KMS-11 (cell line): ENCODE results near the gene CIAO2B.
"Not testable (repeated sequence)": the region's sequence is repeated elsewhere in the genome, so short reads cannot be mapped to it uniquely, and the experiment has no call there.

Experiments used
- H2AFZ ChIP-seq: fragments of 200-600 bp; sonication (generic); 2 replicates; pipeline ENCODE4 v1.6.1; 2016; ENCODE audit warnings: antibody characterized with exemption, mixed run types, low read depth
- H3K27ac ChIP-seq: fragments of 200-600 bp; sonication (generic); 2 replicates; pipeline ENCODE4 v1.6.1; 2016; ENCODE audit warnings: mild to moderate bottlenecking, mixed run types
- H3K27me3 ChIP-seq: fragments of 200-600 bp; sonication (generic); 2 replicates; pipeline ENCODE4 v1.6.1; 2017; ENCODE audit warnings: mild to moderate bottlenecking, low read depth, mixed run types, moderate library complexity; ENCODE audit not compliant: insufficient read depth
- H3K36me3 ChIP-seq: fragments of 200-600 bp; sonication (generic); 2 replicates; pipeline ENCODE4 v1.6.1; 2017; ENCODE audit warnings: mild to moderate bottlenecking, mixed run types; ENCODE audit not compliant: insufficient read depth
- H3K4me1 ChIP-seq: fragments of 200-600 bp; sonication (generic); 2 replicates; pipeline ENCODE4 v1.6.1; 2016; ENCODE audit warnings: mild to moderate bottlenecking, low read depth, mixed run types; ENCODE audit not compliant: poor library complexity, severe bottlenecking
- H3K4me2 ChIP-seq: fragments of 200-600 bp; sonication (generic); 2 replicates; pipeline ENCODE4 v1.7.0; 2016; ENCODE audit warnings: mild to moderate bottlenecking, mixed run types
- H3K4me3 ChIP-seq: fragments of 200-600 bp; sonication (generic); IDR thresholded peaks from 2 replicates; pipeline ENCODE4 v1.6.1; 2017; ENCODE audit warnings: low read depth, low read length, mixed read lengths; ENCODE audit not compliant: insufficient read depth
- H3K79me2 ChIP-seq: fragments of 200-600 bp; sonication (generic); 2 replicates; pipeline ENCODE4 v1.6.1; 2016; ENCODE audit warnings: low read depth, mixed run types; ENCODE audit not compliant: insufficient read depth
- H3K9ac ChIP-seq: fragments of 200-600 bp; sonication (generic); 2 replicates; pipeline ENCODE4 v1.6.1; 2016; ENCODE audit warnings: mild to moderate bottlenecking, mixed run types
- H4K20me1 ChIP-seq: fragments of 200-600 bp; sonication (generic); 2 replicates; pipeline ENCODE4 v1.6.1; 2016; ENCODE audit warnings: mild to moderate bottlenecking, mixed run types; ENCODE audit not compliant: insufficient read depth
- TF ChIP-seq, protein P1 (sequence below): fragments of 200-600 bp; sonication (generic); conservative IDR thresholded peaks from 2 replicates; pipeline ENCODE4 v1.6.1; 2017; ENCODE audit warnings: low read depth, mild to moderate bottlenecking, antibody characterized with exemption, low read length, moderate library complexity, mixed read lengths

CIAO2B gene

DNA sequence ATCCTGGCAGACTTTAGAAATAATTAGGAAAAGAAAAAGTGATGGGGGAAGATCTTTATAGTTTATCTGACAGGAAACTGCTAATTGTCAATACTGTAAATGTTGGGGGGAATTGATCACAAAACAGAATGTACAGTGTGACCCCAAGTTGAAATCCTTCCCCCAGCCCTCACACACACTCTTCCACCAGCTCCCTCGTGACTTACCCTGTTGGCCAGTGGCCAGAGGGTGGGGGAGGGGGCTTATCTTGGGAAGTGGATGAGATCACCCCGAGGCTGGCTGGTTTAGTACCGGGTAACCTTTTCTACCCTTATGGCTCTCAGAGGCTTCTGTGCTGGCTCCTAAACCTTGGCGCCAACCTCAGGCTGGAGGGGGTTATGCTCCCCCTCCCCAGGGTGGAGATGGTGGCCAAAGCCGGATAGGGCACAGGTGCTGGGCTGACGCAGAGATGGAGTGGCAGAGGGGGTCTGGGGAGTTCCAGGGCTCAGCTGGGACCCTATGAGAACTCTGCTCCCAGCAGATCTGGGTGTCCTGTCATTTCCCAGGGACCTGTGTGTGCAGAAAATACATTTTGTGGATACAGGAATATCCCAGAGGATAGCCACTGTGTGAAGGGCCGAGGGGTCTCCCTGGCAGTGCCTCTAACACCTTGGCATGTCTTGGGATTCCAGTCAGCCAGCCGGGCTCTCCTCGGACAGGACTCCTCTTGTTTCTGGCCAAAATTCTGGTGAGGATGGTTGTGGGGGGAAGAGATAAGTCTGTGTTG, 34.1 kb downstream of the CIAO2B start:
- H3K4me1 ChIP-seq = peaks cover 7% of the 10 kb centered on the region
- H3K27me3 ChIP-seq = no peaks in the 10 kb centered on the region
- no peak overlapping the region for H3K4me3 ChIP-seq
- no peaks in the 10 kb centered on the region for H4K20me1 ChIP-seq
- H3K9ac ChIP-seq = no peak overlapping the region
- TF ChIP-seq, protein P1, sequence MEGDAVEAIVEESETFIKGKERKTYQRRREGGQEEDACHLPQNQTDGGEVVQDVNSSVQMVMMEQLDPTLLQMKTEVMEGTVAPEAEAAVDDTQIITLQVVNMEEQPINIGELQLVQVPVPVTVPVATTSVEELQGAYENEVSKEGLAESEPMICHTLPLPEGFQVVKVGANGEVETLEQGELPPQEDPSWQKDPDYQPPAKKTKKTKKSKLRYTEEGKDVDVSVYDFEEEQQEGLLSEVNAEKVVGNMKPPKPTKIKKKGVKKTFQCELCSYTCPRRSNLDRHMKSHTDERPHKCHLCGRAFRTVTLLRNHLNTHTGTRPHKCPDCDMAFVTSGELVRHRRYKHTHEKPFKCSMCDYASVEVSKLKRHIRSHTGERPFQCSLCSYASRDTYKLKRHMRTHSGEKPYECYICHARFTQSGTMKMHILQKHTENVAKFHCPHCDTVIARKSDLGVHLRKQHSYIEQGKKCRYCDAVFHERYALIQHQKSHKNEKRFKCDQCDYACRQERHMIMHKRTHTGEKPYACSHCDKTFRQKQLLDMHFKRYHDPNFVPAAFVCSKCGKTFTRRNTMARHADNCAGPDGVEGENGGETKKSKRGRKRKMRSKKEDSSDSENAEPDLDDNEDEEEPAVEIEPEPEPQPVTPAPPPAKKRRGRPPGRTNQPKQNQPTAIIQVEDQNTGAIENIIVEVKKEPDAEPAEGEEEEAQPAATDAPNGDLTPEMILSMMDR = no peak
- no peaks in the 10 kb centered on the region for H3K36me3 ChIP-seq
- H3K4me2 ChIP-seq = no peak overlapping the region
- H2AFZ ChIP-seq = no peak overlapping the region
- H3K27ac ChIP-seq = no peak overlapping the region
- H3K79me2 ChIP-seq = no peaks in the 10 kb centered on the region

DNA sequence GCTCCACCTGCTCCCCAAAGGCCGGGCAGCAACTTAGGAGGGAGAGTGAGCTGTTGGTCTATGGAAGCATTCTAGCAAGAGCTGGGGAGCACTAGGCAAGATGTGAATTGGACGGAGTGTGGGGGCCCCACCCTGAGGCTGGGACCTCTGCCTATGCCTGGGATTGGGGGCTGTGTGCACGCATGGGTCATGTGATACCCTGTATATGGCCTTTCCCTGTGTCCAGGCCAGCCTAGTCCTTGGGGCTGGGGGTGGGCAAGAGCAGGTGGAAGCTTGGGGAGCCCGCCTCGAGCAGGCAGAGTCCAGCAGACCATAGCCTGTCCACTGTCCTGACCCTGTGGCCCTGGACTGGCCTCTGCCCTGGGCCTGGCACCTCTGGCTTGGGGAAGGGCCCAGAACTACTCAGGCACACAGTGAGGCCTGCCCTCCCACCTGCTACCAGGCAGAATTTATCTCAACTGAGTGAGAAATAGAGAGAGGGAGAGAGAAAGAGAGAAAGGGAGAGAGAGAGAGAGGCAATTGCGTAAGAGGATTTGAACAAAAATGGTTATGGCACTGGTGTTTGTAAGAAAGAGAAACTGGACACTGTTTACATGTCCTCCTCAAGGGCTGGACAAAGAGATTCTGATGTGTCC, 34.8 kb downstream of the CIAO2B start:
- TF ChIP-seq, protein P1 = no peak
- H3K9ac ChIP-seq = no peak overlapping the region
- H4K20me1 ChIP-seq = no peaks in the 10 kb centered on the region
- no peaks in the 10 kb centered on the region for H3K36me3 ChIP-seq
- no peaks in the 10 kb centered on the region for H3K27me3 ChIP-seq
- no peak overlapping the region for H2AFZ ChIP-seq
- no peaks in the 10 kb centered on the region for H3K79me2 ChIP-seq
- no peak overlapping the region for H3K27ac ChIP-seq
- no peak overlapping the region for H3K4me2 ChIP-seq
- peaks cover 7% of the 10 kb centered on the region for H3K4me1 ChIP-seq
- no peak overlapping the region for H3K4me3 ChIP-seq

DNA sequence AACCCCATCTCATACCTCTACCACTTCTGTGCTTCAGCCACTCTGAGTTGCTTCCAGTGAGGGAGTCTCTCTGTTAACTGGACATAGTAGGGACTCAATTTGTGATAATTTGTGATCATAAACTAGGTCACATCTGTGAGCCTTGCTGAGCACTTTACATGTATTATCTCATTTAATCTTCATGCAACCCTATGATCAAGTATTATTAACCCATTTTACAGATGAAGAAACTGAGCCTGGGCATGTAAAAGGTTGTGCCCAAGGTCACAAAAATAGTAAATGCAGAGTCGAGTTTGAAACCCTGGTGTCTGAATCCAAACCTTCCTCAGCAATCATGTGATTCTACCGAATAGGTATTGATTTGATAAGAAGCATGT, 35.3 kb downstream of the CIAO2B start:
- Histone ChIP-seq H3K4me1 (peaks cover 7% of the 10 kb centered on the region), H3K36me3 (no peaks in the 10 kb centered on the region), H3K4me2 (no peak overlapping the region), H3K27ac (no peak overlapping the region), H3K79me2 (no peaks in the 10 kb centered on the region), H3K27me3 (no peaks in the 10 kb centered on the region), H4K20me1 (no peaks in the 10 kb centered on the region), H2AFZ (no peak overlapping the region), H3K9ac (no peak overlapping the region), H3K4me3 (no peak overlapping the region)
- TF ChIP-seq, protein P1 = no peak

DNA sequence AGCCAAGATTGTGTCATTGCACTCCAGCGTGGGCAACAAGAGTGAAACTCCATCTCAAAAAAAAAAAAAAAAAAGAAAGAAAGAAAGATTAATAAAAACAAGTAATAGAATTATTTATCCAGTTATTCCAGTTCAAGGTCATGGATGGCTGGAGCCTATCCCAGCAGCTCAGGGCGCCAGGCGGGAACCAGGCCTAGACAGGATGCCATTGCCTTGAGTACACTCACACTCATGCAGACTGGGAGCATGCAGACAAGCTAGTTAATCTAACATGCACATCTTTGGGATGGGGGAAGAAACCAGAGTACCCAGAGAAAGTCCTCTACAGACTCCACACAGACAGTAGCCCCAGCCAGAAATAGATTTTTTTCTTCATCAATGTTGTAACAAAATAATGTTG, 36.0 kb downstream of the CIAO2B start:
- no peaks in the 10 kb centered on the region for H3K27me3 ChIP-seq
- no peak overlapping the region for H3K27ac ChIP-seq
- no peaks in the 10 kb centered on the region for H3K36me3 ChIP-seq
- H3K4me3 ChIP-seq = no peak overlapping the region
- no peaks in the 10 kb centered on the region for H3K79me2 ChIP-seq
- TF ChIP-seq, protein P1 = no peak
- H3K4me2 ChIP-seq = no peak overlapping the region
- H2AFZ ChIP-seq = no peak overlapping the region
- H3K4me1 ChIP-seq = peaks cover 7% of the 10 kb centered on the region
- no peak overlapping the region for H3K9ac ChIP-seq
- no peaks in the 10 kb centered on the region for H4K20me1 ChIP-seq

DNA sequence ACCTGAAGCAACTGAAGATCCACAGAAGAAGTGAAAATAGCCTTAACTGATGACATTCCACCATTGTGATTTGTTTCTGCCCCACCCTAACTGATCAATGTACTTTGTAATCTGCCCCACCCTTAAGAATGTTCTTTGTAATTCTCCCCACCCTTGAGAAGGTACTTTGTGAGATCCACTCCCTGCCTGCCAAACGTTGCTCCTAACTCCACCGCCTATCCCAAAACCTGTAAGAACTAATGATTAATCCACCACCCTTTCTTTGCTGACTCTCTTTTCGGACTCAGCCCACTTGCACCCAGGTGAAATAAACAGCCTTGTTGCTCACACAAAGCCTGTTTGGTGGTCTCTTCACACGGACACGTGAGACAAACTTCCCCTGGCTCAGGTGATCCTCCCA, 37.5 kb downstream of the CIAO2B start:
- not testable (repeated sequence) for H3K27ac ChIP-seq, H3K9ac ChIP-seq, H3K4me2 ChIP-seq, H3K27me3 ChIP-seq, H4K20me1 ChIP-seq, H3K79me2 ChIP-seq, H2AFZ ChIP-seq, H3K4me3 ChIP-seq, H3K36me3 ChIP-seq
- peaks cover 11% of the 10 kb centered on the region for H3K4me1 ChIP-seq
